Heart right ventricle (tissue), 16 donors: ENCODE results near the gene LHPP. TPM values are rescaled to one million over a fixed set of nuclear protein-coding genes. Genes with fewer than 3 reads are reported as not detected.
"Not testable (repeated sequence)": the region's sequence is repeated elsewhere in the genome, so short reads cannot be mapped to it uniquely, and the experiment has no call there.

Experiments
- ATAC-seq, 8 donors: fragments of 200-7000 bp; cut with Tn5 transposase; one replicate each; pipeline ENCODE4 v1.9.1; 2020; ENCODE audit warnings: mild to moderate bottlenecking in 8 of 8, moderate library complexity in 8 of 8, moderate number of reproducible peaks in 1 of 8
- DNase-seq, 2 donors: peaks; one replicate each; pipeline ENCODE4 v3.0.0-alpha.2; 2020
- H3K27ac ChIP-seq, 10 donors: fragments of 200-600 bp; sonication (generic) in 2 of 10; one replicate each; pipeline versions ENCODE4 v1.5.0 to v1.8.0; 2020 to 2022; ENCODE audit warnings: mild to moderate bottlenecking in 3 of 10
- H3K27me3 ChIP-seq, 7 donors: fragments of 200-600 bp; one replicate each; pipeline ENCODE4 v1.8.0; 2021 to 2022; ENCODE audit warnings: mild to moderate bottlenecking in 2 of 7
- H3K36me3 ChIP-seq, 9 donors: fragments of 200-600 bp; sonication (generic) in 1 of 9; one replicate each; pipeline versions ENCODE4 v1.5.0 to v1.8.0; 2020 to 2022; ENCODE audit warnings: mild to moderate bottlenecking in 2 of 9
- H3K4me1 ChIP-seq, 9 donors: fragments of 200-600 bp; sonication (generic) in 1 of 9; one replicate each; pipeline versions ENCODE4 v1.5.0 to v1.8.0; 2020 to 2022; ENCODE audit warnings: mild to moderate bottlenecking in 4 of 9
- H3K4me3 ChIP-seq, 10 donors: fragments of 200-600 bp; sonication (generic) in 2 of 10; one replicate each; pipeline versions ENCODE4 v1.5.0 to v1.8.0; 2020 to 2022; ENCODE audit warnings: mild to moderate bottlenecking in 7 of 10, moderate library complexity in 2 of 10
- H3K9me3 ChIP-seq, 11 donors: fragments of 200-600 bp in 10 of 11; sonication (generic) in 2 of 11; one replicate each; pipeline versions ENCODE4 v1.5.0 to v1.8.0; 2013 to 2022; ENCODE audit warnings: mild to moderate bottlenecking in 2 of 11, control low read depth in 1 of 11, moderate library complexity in 1 of 11
- CTCF ChIP-seq, 9 donors: fragments of 200-600 bp; sonication (generic) in 2 of 9; IDR thresholded peaks; one replicate each; pipeline versions ENCODE4 v1.5.0 to v1.8.0; 2021 to 2022; ENCODE audit warnings: antibody characterized with exemption in 9 of 9, mild to moderate bottlenecking in 5 of 9, moderate library complexity in 1 of 9
- WGBS, 2 donors: extraction: QIAGEN DNeasy Blood & Tissue Kit; methylation state at CpG; one replicate each; pipeline ENCODE4 v1.1.7; 2013; ENCODE audit warnings: inconsistent platforms in 1 of 2; 5-methylcytosine and 5-hydroxymethylcytosine counted together
- intact Hi-C, 10 donors: fragments of 100-400 bp; cut with DNase I; formaldehyde crosslinking; loops; one replicate each; pipeline versions ENCODE4 v1.11.1 to v1.14.2; 2022
- polyA plus RNA-seq, 2 donors: library from polyadenylated mRNA; stranded (reverse); fragments of 200-250 nt; gene quantifications; one replicate each; pipeline ENCODE4 v1.2.3, GENCODE V29; 2013
- total RNA-seq, 10 donors: library from RNA; stranded (reverse); fragmentation: NEBNext Ultra II Directional in 3 of 10; extraction: Animal tissue kit (Norgen Biotek cat#: 25700) in 3 of 10; gene quantifications; one replicate each; pipeline versions ENCODE4 v1.2.1 to v1.2.4, GENCODE V29; 2021 to 2023
- donor health status: Arrhythmogenic right ventricular cardiomyopathy.
- donor health status: ischemic (EF 13 %, LVEDD 7.1; RV severe dilation, severe dysfunction).
- donor health status: healthy with polysubstance abuse.
- donor health status: DM: no; HTN: yes; CAD: no.
- donor health status: DM: no; HTN: no; CAD: no.
- donor health status: ischemic (EF 25% LVEDD 6.9; RV normal size, moderate dysfunction).
- donor health status: ischemic (EF 25% LVEDD 5.7; RV mildly dilated, moderate dysfunction).
- donor health status: healthy.
- donor health status: DM: yes; HTN: yes; CAD: no.
- donor health status: Ischemic cardiomyopathy.
- donor health status: ischemic (EF 35%, LVEDD 5.7; RV mildly dilated, moderate dysfunction).
- donor health status: nonischemic (EF 11% LVEDD 7.7; RV severe dilation, severe dysfunction).
- donor health status: DM: yes; HTN: yes; CAD: no.
- donor health status: PGD.
- donor health status: ischemic (EF 29% LVEDD 5.4; RV normal size, mild dysfunction).
- donor health status: nonischemic (EF 23%, LVEDD 6.1; RV moderate dilation, normal function).

The LHPP gene
- total and polyA plus RNA-seq, 12 donors, result 4.2 to 20.5 (median 11.7) TPM

GRCh38 chr10:124546055-124546369 lies 84.4 kb downstream of the LHPP start:
- H3K4me1 ChIP-seq, result peaks cover 0 to 7% (median 0%) of the 10 kb centered on the region in 9 donors
- no peaks in the 10 kb centered on the region for H3K27me3 ChIP-seq
- intact Hi-C loops, result loop anchor here in 2 of 10 donors (5.0 to 10.0 kb wide), 2 partner anchors 69 to 81 kb away; no protein-coding TSS in a partner anchor
- whole genome bisulfite sequencing, 2 donors, result 87 to 90% methylated on average over 9 of the region's 9 CpGs
- no peak overlapping the region for H3K27ac ChIP-seq
- TF ChIP-seq CTCF (IDR thresholded peaks at IDR 0.05), result no peak
- ATAC-seq, result no peak
- H3K4me3 ChIP-seq, result no peak overlapping the region
- peak in 1 of 2 donors; percentile 58 for DNase-seq
- H3K9me3 ChIP-seq, result no peaks in the 10 kb centered on the region
- H3K36me3 ChIP-seq, result no peaks in the 10 kb centered on the region

GRCh38 chr10:124546957-124547646 lies 85.5 kb downstream of the LHPP start:
- H3K27ac ChIP-seq, result no peak overlapping the region

GRCh38 chr10:124547647-124548168 lies 86.1 kb downstream of the LHPP start:
- ATAC-seq (peak in 5 of 8 donors; percentile 5 to 57 (median 24)), DNase-seq (peak in 1 of 2 donors; percentile 9)
- Histone ChIP-seq H3K27ac (no peak overlapping the region), H3K36me3 (no peaks in the 10 kb centered on the region), H3K4me1 (peaks cover 0 to 7% (median 0%) of the 10 kb centered on the region in 9 donors), H3K4me3 (no peak overlapping the region), H3K9me3 (no peaks in the 10 kb centered on the region), H3K27me3 (no peaks in the 10 kb centered on the region)
- intact Hi-C loops, result loop anchor here in 2 of 10 donors (5.0 to 10.0 kb wide), 2 partner anchors 67 to 80 kb away; no protein-coding TSS in a partner anchor
- 59 to 69% methylated on average over 13 of the region's 13 CpGs for WGBS, 2 donors
- TF ChIP-seq CTCF (IDR thresholded peaks at IDR 0.05), result no peak

More at GRCh38 chr10:124546957-124547646, 85.5 kb downstream of the LHPP start:
- TF ChIP-seq CTCF (IDR thresholded peaks at IDR 0.05), result no peak
- Histone ChIP-seq H3K36me3 (no peaks in the 10 kb centered on the region), H3K27me3 (no peaks in the 10 kb centered on the region), H3K4me3 (no peak overlapping the region), H3K4me1 (peaks cover 0 to 7% (median 0%) of the 10 kb centered on the region in 9 donors), H3K9me3 (no peaks in the 10 kb centered on the region)
- intact Hi-C loops, result loop anchor here in 2 of 10 donors (5.0 to 10.0 kb wide), 2 partner anchors 68 to 80 kb away; no protein-coding TSS in a partner anchor
- no peak for DNase-seq
- 83 to 86% methylated on average over 15 of the region's 15 CpGs for WGBS, 2 donors
- ATAC-seq, result no peak

- not testable (repeated sequence) for H3K9me3 ChIP-seq, ATAC-seq, DNase-seq, H3K27ac ChIP-seq, H3K4me1 ChIP-seq, H3K36me3 ChIP-seq, H3K4me3 ChIP-seq, H3K27me3 ChIP-seq
- intact Hi-C loops, result loop anchor here in 2 of 10 donors (5.0 to 10.0 kb wide), 2 partner anchors 66 to 78 kb away; no protein-coding TSS in a partner anchor
- WGBS, 2 donors, result 98% methylated on average over 3 of the region's 3 CpGs
Observed at GRCh38 chr10:124549171-124549570, 87.5 kb downstream of the LHPP start.
